Fibroblast of lung (primary cell): ENCODE data around the gene KIF1B. TPM values are rescaled to one million over a fixed set of nuclear protein-coding genes. Genes with fewer than 3 reads are reported as not detected.

Experiments
- DNase-seq, 2 donors: peaks; one replicate each; pipeline versions ENCODE4 v3.0.0 to v3.0.0-alpha.2; 2010; ENCODE audit warnings: low read depth in 2 of 2
- H2AFZ ChIP-seq: 2 replicates; pipeline ENCODE4 v1.5.1; 2012; ENCODE audit warnings: low read length, control low read depth, inconsistent platforms
- H3K27ac ChIP-seq: 2 replicates; pipeline ENCODE4 v1.5.1; 2011; ENCODE audit warnings: low read length, control low read depth; ENCODE audit not compliant: insufficient read depth
- H3K27me3 ChIP-seq: 2 replicates; pipeline ENCODE4 v1.5.1; 2011; ENCODE audit warnings: mild to moderate bottlenecking, low read length; ENCODE audit not compliant: control insufficient read depth, insufficient read depth
- H3K36me3 ChIP-seq: 2 replicates; pipeline ENCODE4 v1.5.1; 2011; ENCODE audit warnings: low read length; ENCODE audit not compliant: control insufficient read depth, insufficient read depth
- H3K4me1 ChIP-seq: 2 replicates; pipeline ENCODE4 v1.5.1; 2011; ENCODE audit warnings: low read length; ENCODE audit not compliant: control insufficient read depth, insufficient read depth; ENCODE audit errors: extremely low read depth
- H3K4me2 ChIP-seq: 2 replicates; pipeline ENCODE4 v1.5.1; 2011; ENCODE audit warnings: low read length, control low read depth; ENCODE audit not compliant: insufficient read depth; ENCODE audit errors: extremely low read depth
- H3K4me3 ChIP-seq, 4 experiments: fragments of 200-600 bp in 1 of 4; sonication (generic) in 1 of 4; replicated peaks in 1 of 4; 2 replicates each; pipeline ENCODE4 v1.5.1; 2011 to 2016; ENCODE audit warnings: low read length in 4 of 4, low read depth in 3 of 4, mild to moderate bottlenecking in 3 of 4, control low read depth in 2 of 4, inconsistent platforms in 1 of 4, mixed read lengths in 1 of 4; ENCODE audit not compliant: insufficient read depth in 1 of 4; ENCODE audit errors: control extremely low read depth in 1 of 4
- H3K79me2 ChIP-seq: 2 replicates; pipeline ENCODE4 v1.5.1; 2012; ENCODE audit warnings: mild to moderate bottlenecking, low read length, inconsistent platforms; ENCODE audit not compliant: control insufficient read depth, insufficient read depth
- H3K9ac ChIP-seq: 2 replicates; pipeline ENCODE4 v1.5.1; 2011; ENCODE audit warnings: mild to moderate bottlenecking, low read length, control low read depth; ENCODE audit not compliant: insufficient read depth
- H3K9me3 ChIP-seq: 2 replicates; pipeline ENCODE4 v1.5.1; 2012; ENCODE audit warnings: low read depth, low read length; ENCODE audit not compliant: control insufficient read depth, insufficient read depth
- H4K20me1 ChIP-seq: 2 replicates; pipeline ENCODE4 v1.5.1; 2011; ENCODE audit warnings: low read length; ENCODE audit not compliant: control insufficient read depth, insufficient read depth; ENCODE audit errors: extremely low read depth
- EZH2 ChIP-seq: IDR thresholded peaks from 2 replicates; pipeline ENCODE4 v1.5.1; 2012; ENCODE audit warnings: low read length, control low read depth, mild to moderate bottlenecking; ENCODE audit errors: missing control alignments
- polyA plus RNA-seq, 2 donors: library from polyadenylated mRNA; depleted of rRNA in 1 of 2; stranded (reverse) in 1 of 2; unstranded in 1 of 2; fragments of >200 nt; gene quantifications; 2 replicates each; pipeline ENCODE4 v1.2.1, GENCODE V29; 2011 to 2012; ENCODE audit warnings: missing spikeins in 1 of 2
- total RNA-seq: library from RNA; depleted of rRNA; stranded (reverse); fragments of >200 nt; gene quantifications from 2 replicates; pipeline ENCODE4 v1.2.1, GENCODE V29; 2014
- TF ChIP-seq, protein P1 (sequence below), 2 donors: IDR thresholded peaks in 1 of 2; conservative IDR thresholded peaks in 1 of 2; 1 replicate in 1 of 2; 2 replicates in 1 of 2; pipeline ENCODE4 v1.5.1; 2011 to 2012; ENCODE audit warnings: low read length in 2 of 2, control low read depth in 1 of 2, inconsistent platforms in 1 of 2, low read depth in 1 of 2, mild to moderate bottlenecking in 1 of 2

The KIF1B gene
- total and polyA plus RNA-seq, 2 donors (not counting 1 experiment from before 2014, with no cell fraction given), result 23.6 to 34.3 TPM

DNA sequence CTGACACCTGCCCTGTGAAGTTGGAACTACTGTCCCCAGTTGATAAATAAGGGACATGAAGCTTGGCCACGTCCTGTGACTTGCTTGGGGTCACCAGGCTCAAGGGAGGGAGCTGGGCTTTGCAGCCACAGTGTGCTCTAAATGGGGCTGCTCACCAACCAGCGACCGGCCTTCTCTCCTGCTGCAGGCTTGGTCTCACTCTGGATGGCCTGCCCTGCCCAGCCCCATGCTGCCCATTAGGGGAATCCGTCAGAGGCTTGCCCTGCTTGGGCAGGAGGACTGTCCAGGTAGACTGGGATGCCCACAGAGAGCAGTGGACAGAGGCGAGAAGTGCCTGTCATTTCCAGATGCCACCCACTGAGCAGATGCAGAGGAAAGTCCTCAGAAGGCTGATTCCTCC lies 218.6 kb downstream of the KIF1B start:
- H4K20me1 ChIP-seq, result no peaks in the 10 kb centered on the region
- H2AFZ ChIP-seq, result no peak overlapping the region
- peaks cover 2% of the 10 kb centered on the region for H3K79me2 ChIP-seq
- H3K4me1 ChIP-seq, result peaks cover 2% of the 10 kb centered on the region
- no peak overlapping the region for H3K4me2 ChIP-seq
- H3K27ac ChIP-seq, result no peak overlapping the region
- H3K4me3 ChIP-seq, result no peak overlapping the region
- no peak for DNase-seq
- H3K27me3 ChIP-seq, result no peaks in the 10 kb centered on the region
- no peak overlapping the region for H3K9ac ChIP-seq
- TF ChIP-seq, protein P1, sequence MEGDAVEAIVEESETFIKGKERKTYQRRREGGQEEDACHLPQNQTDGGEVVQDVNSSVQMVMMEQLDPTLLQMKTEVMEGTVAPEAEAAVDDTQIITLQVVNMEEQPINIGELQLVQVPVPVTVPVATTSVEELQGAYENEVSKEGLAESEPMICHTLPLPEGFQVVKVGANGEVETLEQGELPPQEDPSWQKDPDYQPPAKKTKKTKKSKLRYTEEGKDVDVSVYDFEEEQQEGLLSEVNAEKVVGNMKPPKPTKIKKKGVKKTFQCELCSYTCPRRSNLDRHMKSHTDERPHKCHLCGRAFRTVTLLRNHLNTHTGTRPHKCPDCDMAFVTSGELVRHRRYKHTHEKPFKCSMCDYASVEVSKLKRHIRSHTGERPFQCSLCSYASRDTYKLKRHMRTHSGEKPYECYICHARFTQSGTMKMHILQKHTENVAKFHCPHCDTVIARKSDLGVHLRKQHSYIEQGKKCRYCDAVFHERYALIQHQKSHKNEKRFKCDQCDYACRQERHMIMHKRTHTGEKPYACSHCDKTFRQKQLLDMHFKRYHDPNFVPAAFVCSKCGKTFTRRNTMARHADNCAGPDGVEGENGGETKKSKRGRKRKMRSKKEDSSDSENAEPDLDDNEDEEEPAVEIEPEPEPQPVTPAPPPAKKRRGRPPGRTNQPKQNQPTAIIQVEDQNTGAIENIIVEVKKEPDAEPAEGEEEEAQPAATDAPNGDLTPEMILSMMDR (conservative IDR thresholded peaks at IDR 0.05 in 1 of 2, IDR thresholded peaks at IDR 0.05 in 1 of 2; ENCODE audit: low read depth in 1 of 2, low read length in 2 of 2), result no peak
- TF ChIP-seq EZH2, result no peak
- H3K36me3 ChIP-seq, result no peaks in the 10 kb centered on the region
- H3K9me3 ChIP-seq, result no peaks in the 10 kb centered on the region

- no peaks in the 10 kb centered on the region for H3K9me3 ChIP-seq
- peak overlapping the region; percentile 95 for H3K4me2 ChIP-seq
These were observed 219.5 kb downstream of the KIF1B start for GRCh38 chr1:10429868-10430215.

GRCh38 chr1:10430216-10431069 lies 220.1 kb downstream of the KIF1B start, which contains the start of gene CENPS:
Gene CENPS, plus strand, starts transcription at chr1:10430433. Its CDS starts 85 bp downstream, at chr1:10430518.
- H3K27me3 ChIP-seq, result no peaks in the 10 kb centered on the region
- peaks cover 2% of the 10 kb centered on the region for H3K4me1 ChIP-seq
- peak within 1 kb of the TSS; percentile 98 for H2AFZ ChIP-seq
- H3K27ac ChIP-seq, result peak within 1 kb of the TSS; percentile 96
- no peaks in the 10 kb centered on the region for H3K9me3 ChIP-seq
- H3K79me2 ChIP-seq, result peaks cover 2% of the 10 kb centered on the region
- no peaks in the 10 kb centered on the region for H3K36me3 ChIP-seq
- peak within 1 kb of the TSS; percentile 98 for H3K4me2 ChIP-seq
- peak within 1 kb of the TSS; percentile 83 to 96 (median 90) for H3K4me3 ChIP-seq
- peak; percentile 84 to 86 for DNase-seq
- H3K9ac ChIP-seq, result peak within 1 kb of the TSS; percentile 94
- no peaks in the 10 kb centered on the region for H4K20me1 ChIP-seq
- TF ChIP-seq EZH2, result no peak
- TF ChIP-seq, protein P1 (conservative IDR thresholded peaks at IDR 0.05 in 1 of 2, IDR thresholded peaks at IDR 0.05 in 1 of 2; ENCODE audit: low read depth in 1 of 2, low read length in 2 of 2), result peak; percentile 66 to 83

More at GRCh38 chr1:10429868-10430215, 219.5 kb downstream of the KIF1B start:
- H3K9ac ChIP-seq, result no peak overlapping the region
- H3K4me3 ChIP-seq, result peak overlapping the region; percentile 50 to 96 (median 88)
- no peaks in the 10 kb centered on the region for H3K36me3 ChIP-seq
- H4K20me1 ChIP-seq, result no peaks in the 10 kb centered on the region
- peaks cover 2% of the 10 kb centered on the region for H3K4me1 ChIP-seq
- no peak for TF ChIP-seq EZH2
- TF ChIP-seq, protein P1 (conservative IDR thresholded peaks at IDR 0.05 in 1 of 2, IDR thresholded peaks at IDR 0.05 in 1 of 2; ENCODE audit: low read depth in 1 of 2, low read length in 2 of 2), result no peak
- H2AFZ ChIP-seq, result peak overlapping the region; percentile 86
- peak overlapping the region; percentile 96 for H3K27ac ChIP-seq
- no peaks in the 10 kb centered on the region for H3K27me3 ChIP-seq
- peaks cover 2% of the 10 kb centered on the region for H3K79me2 ChIP-seq
- DNase-seq, result peak; percentile 9 to 25
